ENCODE measurements around the gene PRUNE2. TPM values are rescaled to one million over a fixed set of nuclear protein-coding genes. Genes with fewer than 3 reads are reported as not detected.

Gene PRUNE2
- total and polyA plus RNA-seq, 11 donors = 0.51 to 7.7 (median 1.4) TPM

DNA sequence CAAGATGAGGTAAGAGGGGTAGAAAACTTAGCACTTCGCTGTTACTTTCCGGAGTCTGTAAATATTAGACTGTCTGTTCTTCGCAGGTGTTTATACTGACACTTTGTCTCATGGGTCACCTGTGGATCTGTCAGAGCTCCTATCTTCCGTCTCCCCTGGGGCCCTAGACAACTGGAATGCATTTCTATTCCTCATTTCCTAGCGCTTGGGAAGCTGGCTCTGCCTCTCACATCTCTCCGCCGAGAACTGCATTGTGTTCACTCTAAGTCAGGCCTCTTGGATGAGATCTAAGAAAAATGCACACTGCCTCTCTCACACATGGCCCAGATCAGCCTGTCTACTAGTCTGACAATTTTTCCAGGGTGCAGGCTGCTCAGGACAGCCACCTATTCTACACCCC is 102.2 kb downstream of the PRUNE2 start:
- DNase-seq = no peak
- WGBS, 4 donors = 68 to 75% (median 71%) methylated on average over 7 of the region's 7 CpGs
- no peak for TF ChIP-seq POLR2A (IDR thresholded peaks at IDR 0.05)
- TF ChIP-seq, protein P1, sequence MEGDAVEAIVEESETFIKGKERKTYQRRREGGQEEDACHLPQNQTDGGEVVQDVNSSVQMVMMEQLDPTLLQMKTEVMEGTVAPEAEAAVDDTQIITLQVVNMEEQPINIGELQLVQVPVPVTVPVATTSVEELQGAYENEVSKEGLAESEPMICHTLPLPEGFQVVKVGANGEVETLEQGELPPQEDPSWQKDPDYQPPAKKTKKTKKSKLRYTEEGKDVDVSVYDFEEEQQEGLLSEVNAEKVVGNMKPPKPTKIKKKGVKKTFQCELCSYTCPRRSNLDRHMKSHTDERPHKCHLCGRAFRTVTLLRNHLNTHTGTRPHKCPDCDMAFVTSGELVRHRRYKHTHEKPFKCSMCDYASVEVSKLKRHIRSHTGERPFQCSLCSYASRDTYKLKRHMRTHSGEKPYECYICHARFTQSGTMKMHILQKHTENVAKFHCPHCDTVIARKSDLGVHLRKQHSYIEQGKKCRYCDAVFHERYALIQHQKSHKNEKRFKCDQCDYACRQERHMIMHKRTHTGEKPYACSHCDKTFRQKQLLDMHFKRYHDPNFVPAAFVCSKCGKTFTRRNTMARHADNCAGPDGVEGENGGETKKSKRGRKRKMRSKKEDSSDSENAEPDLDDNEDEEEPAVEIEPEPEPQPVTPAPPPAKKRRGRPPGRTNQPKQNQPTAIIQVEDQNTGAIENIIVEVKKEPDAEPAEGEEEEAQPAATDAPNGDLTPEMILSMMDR (IDR thresholded peaks at IDR 0.05) = no peak
- H3K4me3 ChIP-seq = no peak overlapping the region
- H3K4me1 ChIP-seq = no peaks in the 10 kb centered on the region
- no peaks in the 10 kb centered on the region for H3K36me3 ChIP-seq
- intact Hi-C loops (cut with DNase I) = loop anchor here in 2 of 10 donors (5.0 to 10.0 kb wide), 2 partner anchors 61 to 344 kb away; no protein-coding TSS in a partner anchor
- ATAC-seq = no peak
- H3K9me3 ChIP-seq = no peaks in the 10 kb centered on the region
- peaks cover 0 to 15% (median 0%) of the 10 kb centered on the region in 9 donors for H3K27me3 ChIP-seq
- H3K27ac ChIP-seq = no peak overlapping the region

DNA sequence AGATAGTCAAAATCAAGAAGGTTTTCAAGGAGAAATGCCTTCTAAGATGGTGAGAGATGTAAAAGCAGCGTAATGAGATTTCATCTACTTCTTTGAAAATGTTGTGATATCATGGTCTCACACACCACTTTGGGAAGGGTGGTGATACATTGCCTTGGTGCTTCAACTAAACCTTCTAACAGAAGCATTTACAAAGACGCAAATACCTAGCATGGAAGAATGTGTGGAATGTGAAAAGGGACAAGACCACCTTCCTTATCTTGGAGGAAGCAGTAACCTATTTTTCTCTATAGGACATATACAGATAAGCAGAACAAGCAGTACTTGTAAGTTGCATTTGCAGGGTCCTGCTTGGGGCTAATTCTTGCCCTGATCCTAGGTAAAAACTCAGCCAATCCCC is 102.8 kb downstream of the PRUNE2 start:
- intact Hi-C loops (cut with DNase I) = loop anchor here in 2 of 10 donors (5.0 to 10.0 kb wide), 2 partner anchors 62 to 344 kb away; no protein-coding TSS in a partner anchor
- Histone ChIP-seq H3K4me1 (no peaks in the 10 kb centered on the region), H3K27ac (no peak overlapping the region), H3K4me3 (no peak overlapping the region), H3K27me3 (peaks cover 0 to 9% (median 0%) of the 10 kb centered on the region in 9 donors), H3K9me3 (no peaks in the 10 kb centered on the region), H3K36me3 (no peaks in the 10 kb centered on the region)
- no peak for ATAC-seq
- TF ChIP-seq, protein P1 (IDR thresholded peaks at IDR 0.05) = no peak
- TF ChIP-seq POLR2A (IDR thresholded peaks at IDR 0.05) = no peak
- WGBS, 4 donors = 32 to 39% (median 36%) methylated on average over 2 of the region's 2 CpGs
- DNase-seq = no peak

DNA sequence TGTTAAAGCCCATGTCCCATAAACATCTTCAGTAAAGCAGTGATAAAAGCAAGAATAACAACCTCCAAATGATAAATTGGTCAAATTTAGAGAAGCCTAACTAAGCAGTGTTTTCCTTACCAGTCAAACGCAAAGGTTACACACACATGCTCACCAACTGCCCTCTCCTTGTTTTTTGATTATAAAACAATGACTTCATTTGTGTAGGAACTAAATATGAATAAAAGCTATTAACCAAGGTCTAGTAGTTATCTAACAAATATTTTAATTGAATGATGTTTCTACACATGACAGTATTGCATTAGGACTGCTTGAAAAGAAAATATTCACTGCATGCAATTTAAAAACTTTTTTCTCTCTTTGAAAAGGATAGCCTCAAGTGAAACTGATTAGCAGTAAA is 105.0 kb downstream of the PRUNE2 start:
- Histone ChIP-seq H3K4me3 (no peak overlapping the region), H3K9me3 (no peaks in the 10 kb centered on the region), H3K27me3 (peaks cover 0 to 8% (median 0%) of the 10 kb centered on the region in 9 donors), H3K4me1 (no peaks in the 10 kb centered on the region), H3K27ac (no peak overlapping the region), H3K36me3 (no peaks in the 10 kb centered on the region)
- WGBS, 4 donors = 57 to 74% (median 67%) methylated on average over 1 of the region's 1 CpG
- ATAC-seq = no peak
- TF ChIP-seq, protein P1 (IDR thresholded peaks at IDR 0.05) = no peak
- TF ChIP-seq POLR2A (IDR thresholded peaks at IDR 0.05) = no peak
- intact Hi-C loops (cut with DNase I) = loop anchor here in 2 of 10 donors (5.0 to 10.0 kb wide), 2 partner anchors 64 to 346 kb away; no protein-coding TSS in a partner anchor
- no peak for DNase-seq

DNA sequence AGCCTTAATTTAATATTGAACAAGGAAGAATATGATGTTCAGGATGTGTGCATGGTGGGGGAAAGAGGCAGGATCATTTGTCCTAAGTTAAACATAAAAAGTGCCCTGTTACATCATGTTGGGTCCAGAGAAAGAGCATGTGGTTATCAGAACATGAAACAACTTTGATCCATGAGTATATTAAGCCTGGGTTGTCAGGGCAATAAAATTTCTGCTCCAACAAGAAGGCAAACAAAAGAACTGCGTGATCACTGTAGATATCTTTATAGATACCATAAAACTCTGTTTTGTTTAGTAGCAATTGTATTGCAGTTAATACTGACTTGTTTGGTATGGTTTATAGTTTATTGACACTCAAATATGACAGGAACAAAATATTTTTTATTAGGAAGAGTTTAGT is 106.4 kb downstream of the PRUNE2 start:
- intact Hi-C loops (cut with DNase I) = no loop called here
- no peak for DNase-seq
- WGBS, 4 donors = 78 to 93% (median 89%) methylated on average over 1 of the region's 1 CpG
- TF ChIP-seq, protein P1 (IDR thresholded peaks at IDR 0.05) = no peak
- TF ChIP-seq POLR2A (IDR thresholded peaks at IDR 0.05) = no peak
- Histone ChIP-seq H3K27ac (no peak overlapping the region), H3K27me3 (no peaks in the 10 kb centered on the region), H3K9me3 (no peaks in the 10 kb centered on the region), H3K36me3 (no peaks in the 10 kb centered on the region), H3K4me3 (no peak overlapping the region), H3K4me1 (no peaks in the 10 kb centered on the region)
- ATAC-seq = no peak

Data from heart left ventricle (tissue), 16 donors.